Upper lobe of left lung (tissue), 6 donors: ENCODE data around the gene GPR108. TPM values are rescaled to one million over a fixed set of nuclear protein-coding genes. Genes with fewer than 3 reads are reported as not detected.

Experiments used
- ATAC-seq, 2 donors: fragments of 200-7000 bp; cut with Tn5 transposase; one replicate each; pipeline ENCODE4 v1.9.1; 2022; ENCODE audit warnings: mild to moderate bottlenecking in 2 of 2, moderate library complexity in 2 of 2; ENCODE audit not compliant: low FRiP score in 2 of 2
- DNase-seq, 2 donors: peaks; one replicate each; pipeline ENCODE4 v3.0.0-alpha.2; 2019 to 2020
- H3K27ac ChIP-seq, 4 donors: fragments of 200-600 bp; sonication (generic); one replicate each; pipeline ENCODE4 v1.5.1; 2016 to 2019
- H3K27me3 ChIP-seq, 4 donors: fragments of 200-600 bp; sonication (generic); one replicate each; pipeline ENCODE4 v1.5.1; 2017 to 2019
- H3K36me3 ChIP-seq, 4 donors: fragments of 200-600 bp; sonication (generic); one replicate each; pipeline ENCODE4 v1.5.1; 2016 to 2019
- H3K4me1 ChIP-seq, 4 donors: fragments of 200-600 bp; sonication (generic); one replicate each; pipeline ENCODE4 v1.5.1; 2018 to 2019
- H3K4me3 ChIP-seq, 4 donors: fragments of 200-600 bp; sonication (generic); one replicate each; pipeline ENCODE4 v1.5.1; 2017 to 2019; ENCODE audit warnings: mild to moderate bottlenecking in 2 of 4, moderate library complexity in 1 of 4
- H3K9me3 ChIP-seq, 4 donors: fragments of 200-600 bp; sonication (generic); one replicate each; pipeline ENCODE4 v1.5.1; 2018 to 2019
- CTCF ChIP-seq, 6 experiments: fragments of 450-650 bp in 4 of 6; fragments of 200-600 bp in 2 of 6; sonication (generic) in 2 of 6; IDR thresholded peaks; one replicate each; pipeline ENCODE4 v1.5.1; 2016 to 2019; ENCODE audit warnings: antibody characterized with exemption in 6 of 6
- EP300 ChIP-seq, 4 donors: sonication (generic); formaldehyde crosslinking; IDR thresholded peaks; one replicate each; pipeline ENCODE4 v1.5.1; 2017; ENCODE audit warnings: antibody characterized with exemption in 4 of 4, control low read depth in 2 of 4
- POLR2A ChIP-seq, 4 donors: fragments of 450-650 bp; IDR thresholded peaks; one replicate each; pipeline ENCODE4 v1.5.1; 2016 to 2017; ENCODE audit warnings: antibody characterized with exemption in 4 of 4, mild to moderate bottlenecking in 2 of 4
- POLR2AphosphoS5 ChIP-seq, 2 donors: sonication (generic); formaldehyde crosslinking; IDR thresholded peaks; one replicate each; pipeline ENCODE4 v1.5.1; 2017; ENCODE audit warnings: antibody characterized with exemption in 2 of 2
- WGBS, 2 donors: methylation state at CpG; one replicate each; pipeline ENCODE4 v1.1.5; 2017 to 2018; 5-methylcytosine and 5-hydroxymethylcytosine counted together
- total RNA-seq, 6 donors: library from RNA; depleted of rRNA in 4 of 6; stranded (reverse); fragments of >200 nt in 4 of 6; gene quantifications; one replicate each; pipeline versions ENCODE4 v1.1.0 to v1.2.1, GENCODE V29; 2016 to 2021
- donor health status: DM: no; HTN: no; CAD: no; lungs with moderate emphysema.
- donor health status: DM: no; HTN: yes; CAD: no; lungs with severe emphysema.

Gene GPR108
- total RNA-seq, 6 donors from 2014 or later = 51.6 to 105 (median 69.0) TPM

DNA sequence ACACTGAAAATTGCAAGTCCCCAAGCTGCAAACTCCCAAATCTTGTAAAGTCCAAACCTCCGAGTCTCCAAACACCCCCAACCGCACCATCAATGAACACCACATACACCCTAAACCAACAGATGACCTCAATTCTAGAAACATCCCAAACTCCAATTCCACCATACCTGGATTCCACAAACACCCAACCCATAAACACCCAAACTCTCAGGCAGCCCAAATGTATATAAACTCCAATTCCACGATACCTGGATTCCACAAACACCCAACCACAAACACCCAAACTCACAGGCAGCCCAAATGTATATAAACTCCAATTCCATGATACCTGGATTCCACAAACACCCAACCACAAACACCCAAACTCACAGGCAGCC is 17.4 kb downstream of the GPR108 start:
- no peaks in the 10 kb centered on the region for H3K27me3 ChIP-seq
- ATAC-seq (no peak), DNase-seq (no peak)
- peak overlapping the region in 3 of 4 donors; percentile 27 to 81 (median 63) for H3K27ac ChIP-seq
- peaks cover 22 to 40% (median 34%) of the 10 kb centered on the region in 4 donors for H3K4me1 ChIP-seq
- H3K4me3 ChIP-seq = peak overlapping the region in 3 of 4 donors; percentile 32 to 48 (median 45)
- WGBS, 2 donors = 70% methylated on average over 3 of the region's 3 CpGs
- H3K9me3 ChIP-seq = no peaks in the 10 kb centered on the region
- TF ChIP-seq POLR2A (IDR thresholded peaks at IDR 0.05) = no peak
- TF ChIP-seq POLR2AphosphoS5 (IDR thresholded peaks at IDR 0.05) = no peak
- no peak for TF ChIP-seq CTCF (IDR thresholded peaks at IDR 0.05)
- TF ChIP-seq EP300 (IDR thresholded peaks at IDR 0.05) = no peak
- peaks cover 0 to 16% (median 0%) of the 10 kb centered on the region in 4 donors for H3K36me3 ChIP-seq

GRCh38 chr19:6719540-6719861 is 17.9 kb downstream of the GPR108 start:
- Histone ChIP-seq H3K27ac (peak overlapping the region; percentile 21 to 81 (median 27)), H3K27me3 (no peaks in the 10 kb centered on the region), H3K4me3 (peak overlapping the region in 3 of 4 donors; percentile 32 to 48 (median 45)), H3K36me3 (peaks cover 0 to 16% (median 0%) of the 10 kb centered on the region in 4 donors), H3K9me3 (no peaks in the 10 kb centered on the region), H3K4me1 (peaks cover 22 to 40% (median 34%) of the 10 kb centered on the region in 4 donors)
- no peak for ATAC-seq
- TF ChIP-seq CTCF (IDR thresholded peaks at IDR 0.05) (no peak), POLR2A (IDR thresholded peaks at IDR 0.05) (peak in 1 of 4 donors; percentile 16), POLR2AphosphoS5 (IDR thresholded peaks at IDR 0.05) (no peak)
- WGBS, 2 donors = 57 to 66% methylated on average over 6 of the region's 6 CpGs
- DNase-seq = no peak

DNA sequence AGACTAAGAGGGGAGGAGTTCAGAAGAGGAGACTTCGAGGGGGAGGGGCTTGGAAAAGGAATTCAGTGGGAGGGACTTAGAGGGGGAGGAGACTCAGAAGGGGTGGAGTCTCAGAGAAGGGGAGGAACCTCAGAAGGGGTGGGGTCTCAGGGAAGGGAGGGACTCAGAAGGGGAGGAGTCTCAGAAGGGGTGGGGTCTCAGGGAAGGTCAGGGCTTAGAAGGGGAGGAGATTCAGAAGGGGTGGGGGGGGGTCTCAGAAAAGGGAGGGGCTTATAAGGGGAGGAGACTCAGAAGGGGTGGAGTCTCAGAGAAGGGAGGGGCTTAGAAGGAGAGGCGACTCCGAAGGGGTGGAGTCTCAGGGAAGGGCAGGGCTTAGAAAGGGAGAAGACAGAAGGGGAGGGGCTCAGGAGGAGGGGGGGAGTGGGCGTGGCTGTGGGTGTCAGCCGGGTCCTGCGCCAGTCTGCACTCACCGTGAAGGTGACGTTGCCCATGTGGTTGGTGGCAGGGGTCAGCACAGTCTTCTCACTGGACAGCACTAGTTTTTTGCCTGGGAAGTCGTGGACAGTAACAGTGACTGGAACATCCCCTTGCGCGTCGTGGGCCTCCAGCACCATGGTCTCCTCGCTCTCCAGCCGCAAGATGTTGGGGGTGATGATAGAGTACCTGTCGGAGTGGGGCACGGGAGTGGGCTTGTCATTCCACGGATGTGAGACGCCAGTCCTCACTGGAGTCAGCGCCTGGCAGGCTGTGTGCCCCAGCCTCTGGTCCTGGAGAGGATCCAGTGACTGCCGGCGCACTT is 18.4 kb downstream of the GPR108 start:
- peaks cover 22 to 39% (median 32%) of the 10 kb centered on the region in 4 donors for H3K4me1 ChIP-seq
- peak; percentile 71 to 77 for ATAC-seq
- peaks cover 0 to 16% (median 0%) of the 10 kb centered on the region in 4 donors for H3K36me3 ChIP-seq
- H3K27me3 ChIP-seq = no peaks in the 10 kb centered on the region
- WGBS, 2 donors = 50 to 68% methylated on average over 11 to 21 of the region's 21 CpGs
- peak; percentile 66 to 88 for DNase-seq
- peak overlapping the region in 3 of 4 donors; percentile 32 to 48 (median 45) for H3K4me3 ChIP-seq
- no peak for TF ChIP-seq CTCF (IDR thresholded peaks at IDR 0.05)
- peak in 1 of 2 donors; percentile 8 for TF ChIP-seq POLR2AphosphoS5 (IDR thresholded peaks at IDR 0.05)
- TF ChIP-seq EP300 (IDR thresholded peaks at IDR 0.05) = no peak
- TF ChIP-seq POLR2A (IDR thresholded peaks at IDR 0.05) = peak in 1 of 4 donors; percentile 21
- H3K27ac ChIP-seq = peak overlapping the region; percentile 21 to 81 (median 27)
- H3K9me3 ChIP-seq = no peaks in the 10 kb centered on the region

DNA sequence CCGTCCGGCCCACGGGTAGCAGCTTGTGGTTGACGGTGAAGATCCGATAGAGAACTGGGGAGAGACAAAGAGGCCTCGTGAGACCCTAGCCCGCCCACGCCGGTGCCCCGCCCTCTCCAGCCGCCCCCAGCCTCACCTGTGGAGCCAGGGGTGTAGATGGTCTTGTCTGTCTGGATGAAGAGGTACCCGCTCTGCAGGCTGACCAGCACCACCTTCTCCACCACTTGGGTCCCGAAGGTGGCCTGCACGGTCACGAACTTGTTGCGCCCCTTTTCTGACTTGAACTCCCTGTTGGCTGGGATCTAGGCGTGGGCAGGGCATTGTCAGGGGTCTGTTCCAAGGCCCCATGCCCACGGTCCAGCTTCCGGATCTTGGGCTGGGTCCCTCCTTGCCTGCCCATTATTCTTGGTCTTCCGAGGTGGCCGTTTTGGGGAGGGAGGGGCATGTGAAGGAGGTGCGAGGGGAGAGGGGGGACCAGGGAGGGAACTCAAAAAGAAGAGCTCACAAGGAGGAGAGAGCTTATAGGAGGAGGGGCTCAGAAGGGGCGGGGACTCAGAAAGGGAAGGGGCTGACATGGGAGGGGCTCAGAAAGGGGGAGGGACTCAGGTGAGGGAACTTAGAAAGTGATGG is 19.2 kb downstream of the GPR108 start:
- no peak overlapping the region for H3K27ac ChIP-seq
- peaks cover 19 to 32% (median 26%) of the 10 kb centered on the region in 4 donors for H3K4me1 ChIP-seq
- no peaks in the 10 kb centered on the region for H3K27me3 ChIP-seq
- ATAC-seq (no peak), DNase-seq (peak in 1 of 2 donors; percentile 85)
- 59 to 76% methylated on average over 10 to 23 of the region's 23 CpGs for WGBS, 2 donors
- TF ChIP-seq POLR2AphosphoS5 (IDR thresholded peaks at IDR 0.05) (no peak), EP300 (IDR thresholded peaks at IDR 0.05) (no peak), POLR2A (IDR thresholded peaks at IDR 0.05) (no peak), CTCF (IDR thresholded peaks at IDR 0.05) (no peak)
- peak overlapping the region in 1 of 4 donors; percentile 10 for H3K4me3 ChIP-seq
- H3K9me3 ChIP-seq = no peaks in the 10 kb centered on the region
- peaks cover 0 to 16% (median 0%) of the 10 kb centered on the region in 4 donors for H3K36me3 ChIP-seq
